SK-N-SH (cell line): ENCODE measurements around the gene GSC2. TPM values are rescaled to one million over a fixed set of nuclear protein-coding genes. Genes with fewer than 3 reads are reported as not detected.

ENCODE experiments used
- CTCF ChIA-PET: fragments of 300-600, 350-600 bp; formaldehyde crosslinking; extraction: SDS; loops from one replicate; lab custom pipeline; 2021; lab: Yijun Ruan, JAX
- POLR2A ChIA-PET: fragments of 350-600 bp; sonication (Branson Sonifier 250); formaldehyde crosslinking; extraction: SDS; loops from one replicate; lab custom pipeline; 2020; ENCODE audit warnings: antibody characterized with exemption, inconsistent platforms; lab: Yijun Ruan, JAX
- DNase-seq: peaks from one replicate; pipeline ENCODE4 v3.0.0; 2012
- H2AFZ ChIP-seq: fragments of 200-600 bp; sonication (generic); 2 replicates; pipeline ENCODE4 v1.8.1; 2016; ENCODE audit warnings: antibody characterized with exemption, mild to moderate bottlenecking, low read depth
- H3F3A ChIP-seq: fragments of 200-600 bp; sonication (generic); replicated peaks from 2 replicates; pipeline ENCODE3; 2016; ENCODE audit warnings: antibody characterized with exemption, mild to moderate bottlenecking; ENCODE audit not compliant: insufficient read depth
- H3K27ac ChIP-seq, 2 experiments: fragments of 200-500 bp in 1 of 2; fragments of 200-600 bp in 1 of 2; sonication (Bioruptor generic) in 1 of 2; sonication (generic), shearing (Covaris generic) in 1 of 2; 2 replicates each; pipeline versions ENCODE4 v1.5.1 to v1.6.1; 2014 to 2016; ENCODE audit warnings: low read depth in 2 of 2, inconsistent platforms in 1 of 2, low read length in 1 of 2, mild to moderate bottlenecking in 1 of 2, mixed read lengths in 1 of 2
- H3K27me3 ChIP-seq: fragments of 200-600 bp; sonication (generic), shearing (Covaris generic); 2 replicates; pipeline ENCODE4 v1.6.1; 2016; ENCODE audit warnings: mixed run types; ENCODE audit not compliant: insufficient read depth
- H3K36me3 ChIP-seq, 2 experiments: fragments of 200-500 bp in 1 of 2; fragments of 200-600 bp in 1 of 2; sonication (Bioruptor generic) in 1 of 2; sonication (generic) in 1 of 2; replicated peaks in 1 of 2; 2 replicates each; pipeline versions ENCODE3 to v1.5.1; 2014 to 2016; ENCODE audit warnings: low read length in 1 of 2, mild to moderate bottlenecking in 1 of 2; ENCODE audit not compliant: insufficient read depth in 2 of 2, control insufficient read depth in 1 of 2
- H3K4me1 ChIP-seq, 2 experiments: fragments of 200-500 bp in 1 of 2; fragments of 200-600 bp in 1 of 2; sonication (Bioruptor generic) in 1 of 2; sonication (generic), shearing (Covaris generic) in 1 of 2; 2 replicates each; pipeline versions ENCODE4 v1.5.1 to v1.6.1; 2014 to 2016; ENCODE audit warnings: low read depth in 1 of 2, low read length in 1 of 2, mixed run types in 1 of 2; ENCODE audit not compliant: insufficient read depth in 2 of 2, control insufficient read depth in 1 of 2
- H3K4me2 ChIP-seq: fragments of 200-600 bp; sonication (generic), shearing (Covaris generic); 2 replicates; pipeline ENCODE4 v1.6.1; 2017; ENCODE audit warnings: mixed run types
- H3K4me3 ChIP-seq, 2 experiments: fragments of 200-500 bp in 1 of 2; fragments of 200-600 bp in 1 of 2; sonication (Bioruptor generic) in 1 of 2; sonication (generic), shearing (Covaris generic) in 1 of 2; 2 replicates each; pipeline versions ENCODE4 v1.5.1 to v1.8.1; 2014 to 2016; ENCODE audit warnings: low read depth in 2 of 2, inconsistent platforms in 1 of 2, low read length in 1 of 2, mild to moderate bottlenecking in 1 of 2, mixed read lengths in 1 of 2, moderate library complexity in 1 of 2
- H3K79me2 ChIP-seq: fragments of 200-600 bp; sonication (generic); 2 replicates; pipeline ENCODE4 v1.8.1; 2017; ENCODE audit warnings: mild to moderate bottlenecking; ENCODE audit not compliant: insufficient read depth
- H3K9ac ChIP-seq: fragments of 200-600 bp; sonication (generic); 2 replicates; pipeline ENCODE4 v1.6.1; 2017; ENCODE audit warnings: mixed run types
- H3K9me2 ChIP-seq: fragments of 200-600 bp; sonication (generic); 2 replicates; pipeline ENCODE4 v1.6.1; 2017; ENCODE audit warnings: mixed run types
- H3K9me3 ChIP-seq: fragments of 200-600 bp; sonication (generic); 2 replicates; pipeline ENCODE4 v1.6.1; 2017; ENCODE audit warnings: mixed run types, mild to moderate bottlenecking, moderate library complexity
- H4K20me1 ChIP-seq: fragments of 200-600 bp; sonication (generic); 2 replicates; pipeline ENCODE4 v1.6.1; 2017; ENCODE audit warnings: mild to moderate bottlenecking, mixed run types; ENCODE audit not compliant: insufficient read depth
- ELF1 ChIP-seq: IDR thresholded peaks from 2 replicates; pipeline ENCODE4 v1.4.0; 2012
- EZH2phosphoT487 ChIP-seq: fragments of 200-600 bp; sonication (generic); IDR thresholded peaks from 2 replicates; pipeline ENCODE4 v1.6.1; 2017; ENCODE audit warnings: low read depth, mixed run types, mild to moderate bottlenecking, antibody characterized with exemption, moderate library complexity, borderline replicate concordance
- FOSL2 ChIP-seq: IDR thresholded peaks from 2 replicates; pipeline ENCODE4 v1.4.0; 2012; ENCODE audit warnings: low read depth, mild to moderate bottlenecking, moderate library complexity, borderline replicate concordance
- FOXJ3 ChIP-seq: sonication (generic); formaldehyde crosslinking; IDR thresholded peaks from 2 replicates; pipeline ENCODE4 v1.5.1; 2020; ENCODE audit warnings: mild to moderate bottlenecking, missing genetic modification reagents
- FOXM1 ChIP-seq: IDR thresholded peaks from 2 replicates; pipeline ENCODE4 v1.4.0; 2012; ENCODE audit warnings: low read depth, mild to moderate bottlenecking
- GABPA ChIP-seq: IDR thresholded peaks from 2 replicates; pipeline ENCODE4 v1.4.0; 2012; ENCODE audit warnings: low read depth, mild to moderate bottlenecking
- MEF2A ChIP-seq: IDR thresholded peaks from 2 replicates; pipeline ENCODE4 v1.4.0; 2012; ENCODE audit warnings: low read depth, borderline replicate concordance
- RAD21 ChIP-seq: IDR thresholded peaks from 2 replicates; pipeline ENCODE4 v1.6.1; 2012; ENCODE audit warnings: mild to moderate bottlenecking, low read length
- REST ChIP-seq: IDR thresholded peaks from 2 replicates; pipeline ENCODE4 v1.6.1; 2012; ENCODE audit warnings: mild to moderate bottlenecking, low read depth, low read length, moderate library complexity
- RXRA ChIP-seq: IDR thresholded peaks from 2 replicates; pipeline ENCODE4 v1.4.0; 2012; ENCODE audit warnings: low read depth, mild to moderate bottlenecking, borderline replicate concordance
- SIN3A ChIP-seq: IDR thresholded peaks from 2 replicates; pipeline ENCODE4 v1.6.1; 2012; ENCODE audit warnings: low read depth, mild to moderate bottlenecking, low read length, moderate library complexity, borderline replicate concordance
- TCF12 ChIP-seq: IDR thresholded peaks from 2 replicates; pipeline ENCODE4 v1.4.0; 2012
- TEAD4 ChIP-seq: IDR thresholded peaks from 2 replicates; pipeline ENCODE4 v1.4.0; 2012; ENCODE audit warnings: mild to moderate bottlenecking, borderline replicate concordance; ENCODE audit not compliant: insufficient read depth
- YY1 ChIP-seq: IDR thresholded peaks from 2 replicates; pipeline ENCODE4 v1.4.0; 2012; ENCODE audit warnings: low read depth, mild to moderate bottlenecking
- WGBS: methylation state at CpG from one replicate; pipeline ENCODE4 v1.1.6; 2017; ENCODE audit warnings: low lambda C conversion rate; 5-methylcytosine and 5-hydroxymethylcytosine counted together
- polyA plus RNA-seq, 3 experiments: library from polyadenylated mRNA; depleted of rRNA; stranded (reverse); fragments of >200 nt; gene quantifications; 2 replicates each; pipeline ENCODE4 v1.2.3, GENCODE V29; 2012
- TF ChIP-seq, protein P1 (sequence below): IDR thresholded peaks from 2 replicates; pipeline ENCODE4 v1.4.0; 2012; ENCODE audit warnings: low read depth, borderline replicate concordance
- TF ChIP-seq, protein P2 (sequence below): IDR thresholded peaks from 2 replicates; pipeline ENCODE4 v1.4.0; 2012; ENCODE audit warnings: low read depth, borderline replicate concordance
- TF ChIP-seq, protein P3 (sequence below): fragments of 150-350 bp; IDR thresholded peaks from 2 replicates; pipeline ENCODE4 v1.6.1; 2016; ENCODE audit warnings: mild to moderate bottlenecking, low read depth, low read length

Gene GSC2
- polyA plus RNA-seq, 1 of the 3 experiments (the other 2 are of a cell fraction): not detected

DNA sequence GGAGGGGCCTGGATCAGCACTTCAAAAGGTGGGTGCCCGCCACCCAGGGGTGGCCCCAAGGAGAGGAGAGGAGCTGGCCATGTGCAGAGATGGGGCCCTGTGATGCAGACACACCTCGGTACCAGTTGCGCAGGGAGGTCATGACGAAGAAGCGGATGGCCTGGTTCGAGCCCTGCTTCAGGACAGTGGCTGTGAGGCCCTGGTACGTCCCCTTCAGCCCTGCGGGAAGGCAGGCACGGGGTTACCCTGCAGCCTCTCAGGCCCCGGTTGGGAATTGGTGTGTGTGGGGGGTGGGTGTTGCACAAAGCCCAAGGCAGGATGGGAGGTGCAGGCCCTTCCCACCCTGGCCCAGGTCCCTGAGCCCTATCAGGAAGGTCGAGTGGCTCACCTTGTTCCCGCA is 26.6 kb upstream of the GSC2 start:
- H4K20me1 ChIP-seq: peaks cover 13% of the 10 kb centered on the region; the same call in 1 of the 2 replicates
- H3K9me2 ChIP-seq: no peaks in the 10 kb centered on the region
- no peak for DNase-seq
- peaks cover 57% of the 10 kb centered on the region for H3K79me2 ChIP-seq
- 83% methylated on average over 3 of the region's 12 CpGs for WGBS
- no peaks in the 10 kb centered on the region for H3K9me3 ChIP-seq
- peaks cover 0 to 9% of the 10 kb centered on the region in 2 experiments for H3K36me3 ChIP-seq
- no peaks in the 10 kb centered on the region for H3K27me3 ChIP-seq
- H3F3A ChIP-seq: peaks cover 4% of the 10 kb centered on the region
- ChIA-PET CTCF (no interaction called here), POLR2A (no interaction called here)
- no peak overlapping the region for H2AFZ ChIP-seq
- H3K4me2 ChIP-seq: peak overlapping the region; percentile 99
- H3K4me1 ChIP-seq: peaks cover 27 to 62% of the 10 kb centered on the region in 2 experiments
- peak overlapping the region in 1 of 2 experiments; percentile 69; a peak in 2 of 4 replicates for H3K27ac ChIP-seq
- H3K9ac ChIP-seq: no peak overlapping the region
- H3K4me3 ChIP-seq: peak overlapping the region; percentile 80 to 84
- TF ChIP-seq, protein P1, sequence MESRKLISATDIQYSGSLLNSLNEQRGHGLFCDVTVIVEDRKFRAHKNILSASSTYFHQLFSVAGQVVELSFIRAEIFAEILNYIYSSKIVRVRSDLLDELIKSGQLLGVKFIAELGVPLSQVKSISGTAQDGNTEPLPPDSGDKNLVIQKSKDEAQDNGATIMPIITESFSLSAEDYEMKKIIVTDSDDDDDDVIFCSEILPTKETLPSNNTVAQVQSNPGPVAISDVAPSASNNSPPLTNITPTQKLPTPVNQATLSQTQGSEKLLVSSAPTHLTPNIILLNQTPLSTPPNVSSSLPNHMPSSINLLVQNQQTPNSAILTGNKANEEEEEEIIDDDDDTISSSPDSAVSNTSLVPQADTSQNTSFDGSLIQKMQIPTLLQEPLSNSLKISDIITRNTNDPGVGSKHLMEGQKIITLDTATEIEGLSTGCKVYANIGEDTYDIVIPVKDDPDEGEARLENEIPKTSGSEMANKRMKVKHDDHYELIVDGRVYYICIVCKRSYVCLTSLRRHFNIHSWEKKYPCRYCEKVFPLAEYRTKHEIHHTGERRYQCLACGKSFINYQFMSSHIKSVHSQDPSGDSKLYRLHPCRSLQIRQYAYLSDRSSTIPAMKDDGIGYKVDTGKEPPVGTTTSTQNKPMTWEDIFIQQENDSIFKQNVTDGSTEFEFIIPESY: no peak
- TF ChIP-seq EZH2phosphoT487 (no peak), TCF12 (no peak), SIN3A (no peak), TEAD4 (no peak), RAD21 (no peak), RXRA (no peak), FOSL2 (no peak), FOXJ3 (no peak)
- TF ChIP-seq, protein P2, sequence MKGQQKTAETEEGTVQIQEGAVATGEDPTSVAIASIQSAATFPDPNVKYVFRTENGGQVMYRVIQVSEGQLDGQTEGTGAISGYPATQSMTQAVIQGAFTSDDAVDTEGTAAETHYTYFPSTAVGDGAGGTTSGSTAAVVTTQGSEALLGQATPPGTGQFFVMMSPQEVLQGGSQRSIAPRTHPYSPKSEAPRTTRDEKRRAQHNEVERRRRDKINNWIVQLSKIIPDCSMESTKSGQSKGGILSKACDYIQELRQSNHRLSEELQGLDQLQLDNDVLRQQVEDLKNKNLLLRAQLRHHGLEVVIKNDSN: no peak
- TF ChIP-seq, protein P3, sequence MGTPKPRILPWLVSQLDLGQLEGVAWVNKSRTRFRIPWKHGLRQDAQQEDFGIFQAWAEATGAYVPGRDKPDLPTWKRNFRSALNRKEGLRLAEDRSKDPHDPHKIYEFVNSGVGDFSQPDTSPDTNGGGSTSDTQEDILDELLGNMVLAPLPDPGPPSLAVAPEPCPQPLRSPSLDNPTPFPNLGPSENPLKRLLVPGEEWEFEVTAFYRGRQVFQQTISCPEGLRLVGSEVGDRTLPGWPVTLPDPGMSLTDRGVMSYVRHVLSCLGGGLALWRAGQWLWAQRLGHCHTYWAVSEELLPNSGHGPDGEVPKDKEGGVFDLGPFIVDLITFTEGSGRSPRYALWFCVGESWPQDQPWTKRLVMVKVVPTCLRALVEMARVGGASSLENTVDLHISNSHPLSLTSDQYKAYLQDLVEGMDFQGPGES: no peak

GRCh38 chr22:19176175-19176643 is 26.1 kb upstream of the GSC2 start:
- TF ChIP-seq MEF2A: no peak
- no peak for TF ChIP-seq FOXJ3
- TF ChIP-seq YY1: no peak
- TF ChIP-seq REST: no peak
- TF ChIP-seq RAD21: no peak
- TF ChIP-seq GABPA: no peak
- no peak for TF ChIP-seq ELF1
- no peak for TF ChIP-seq FOXM1
- no peak overlapping the region for H3K9ac ChIP-seq
- peak overlapping the region in 1 of 2 experiments; percentile 69; a peak in 2 of 4 replicates for H3K27ac ChIP-seq
- WGBS: 64% methylated on average over 7 of the region's 12 CpGs
- H3K27me3 ChIP-seq: no peaks in the 10 kb centered on the region
- H3K9me2 ChIP-seq: no peaks in the 10 kb centered on the region
- ChIA-PET POLR2A (interaction anchor here (0.6 kb wide), 1 partner anchor 33 kb away, joined by 3 read pairs; no protein-coding TSS in a partner anchor), CTCF (interaction anchor here (0.7 kb wide), 1 partner anchor 453 kb away, joined by 3 read pairs; no protein-coding TSS in a partner anchor)
- no peaks in the 10 kb centered on the region for H3K9me3 ChIP-seq
- peaks cover 4% of the 10 kb centered on the region for H3F3A ChIP-seq
- peaks cover 0 to 9% of the 10 kb centered on the region in 2 experiments for H3K36me3 ChIP-seq
- H2AFZ ChIP-seq: no peak overlapping the region
- DNase-seq: peak; percentile 73
- H3K4me1 ChIP-seq: peaks cover 27 to 62% of the 10 kb centered on the region in 2 experiments
- peaks cover 13% of the 10 kb centered on the region; the same call in 1 of the 2 replicates for H4K20me1 ChIP-seq
- peak overlapping the region; percentile 99; the same call in 1 of the 2 replicates for H3K4me2 ChIP-seq
- H3K79me2 ChIP-seq: peaks cover 60% of the 10 kb centered on the region
- no peak overlapping the region for H3K4me3 ChIP-seq
